ENCODE data around the gene STAP2. TPM values are rescaled to one million over a fixed set of nuclear protein-coding genes. Genes with fewer than 3 reads are reported as not detected.

The STAP2 gene
- total and polyA plus RNA-seq, 9 of the 15 experiments (the other 6 are each of a cell fraction or from before 2014, with no cell fraction given), result 1.2 to 9.8 (median 4.5) TPM

DNA sequence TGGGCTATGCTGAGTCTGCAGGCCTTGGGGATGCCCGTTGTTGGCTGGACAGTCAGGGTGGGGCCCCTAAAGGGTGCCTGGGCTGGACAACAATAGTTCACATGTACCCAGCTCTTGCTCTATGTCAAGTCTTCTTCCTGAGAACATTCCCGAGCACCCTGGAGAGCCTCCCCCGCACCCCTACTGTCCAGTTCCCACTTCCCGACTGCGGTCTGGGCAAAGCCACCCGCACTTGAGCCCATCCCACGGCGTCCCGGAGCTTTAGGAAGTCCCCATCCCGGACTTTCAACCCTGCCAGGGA lies 3.6 kb upstream of the STAP2 start (continued):
- TF ChIP-seq, protein P1, sequence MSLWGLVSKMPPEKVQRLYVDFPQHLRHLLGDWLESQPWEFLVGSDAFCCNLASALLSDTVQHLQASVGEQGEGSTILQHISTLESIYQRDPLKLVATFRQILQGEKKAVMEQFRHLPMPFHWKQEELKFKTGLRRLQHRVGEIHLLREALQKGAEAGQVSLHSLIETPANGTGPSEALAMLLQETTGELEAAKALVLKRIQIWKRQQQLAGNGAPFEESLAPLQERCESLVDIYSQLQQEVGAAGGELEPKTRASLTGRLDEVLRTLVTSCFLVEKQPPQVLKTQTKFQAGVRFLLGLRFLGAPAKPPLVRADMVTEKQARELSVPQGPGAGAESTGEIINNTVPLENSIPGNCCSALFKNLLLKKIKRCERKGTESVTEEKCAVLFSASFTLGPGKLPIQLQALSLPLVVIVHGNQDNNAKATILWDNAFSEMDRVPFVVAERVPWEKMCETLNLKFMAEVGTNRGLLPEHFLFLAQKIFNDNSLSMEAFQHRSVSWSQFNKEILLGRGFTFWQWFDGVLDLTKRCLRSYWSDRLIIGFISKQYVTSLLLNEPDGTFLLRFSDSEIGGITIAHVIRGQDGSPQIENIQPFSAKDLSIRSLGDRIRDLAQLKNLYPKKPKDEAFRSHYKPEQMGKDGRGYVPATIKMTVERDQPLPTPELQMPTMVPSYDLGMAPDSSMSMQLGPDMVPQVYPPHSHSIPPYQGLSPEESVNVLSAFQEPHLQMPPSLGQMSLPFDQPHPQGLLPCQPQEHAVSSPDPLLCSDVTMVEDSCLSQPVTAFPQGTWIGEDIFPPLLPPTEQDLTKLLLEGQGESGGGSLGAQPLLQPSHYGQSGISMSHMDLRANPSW (CRISPR knock-in tag; IDR thresholded peaks at IDR 0.05), result no peak
- TF ChIP-seq POLR2H (tag; IDR thresholded peaks at IDR 0.05; ENCODE audit: low read depth) (no peak), HNRNPL (IDR thresholded peaks at IDR 0.05; ENCODE audit: low read depth, low read length) (no peak), L3MBTL2 (IDR thresholded peaks at IDR 0.05) (no peak), SAFB (IDR thresholded peaks at IDR 0.05; ENCODE audit: borderline replicate concordance, low read depth, low read length) (no peak), PTBP1 (IDR thresholded peaks at IDR 0.05; ENCODE audit: low read depth, low read length) (no peak), HDAC2 (IDR thresholded peaks at IDR 0.05) (peak; percentile 36; the same call in 1 of the 2 replicates), GTF2E2 (tag; IDR thresholded peaks at IDR 0.05) (no peak), ZBTB34 (CRISPR knock-in tag; IDR thresholded peaks at IDR 0.05) (no peak), HBP1 (CRISPR knock-in tag; IDR thresholded peaks at IDR 0.05) (no peak), ARID1B (IDR thresholded peaks at IDR 0.05) (peak; percentile 41), HNRNPLL (IDR thresholded peaks at IDR 0.05; ENCODE audit: low read depth, low read length, poor library complexity, severe bottlenecking) (no peak), BCOR (IDR thresholded peaks at IDR 0.05) (no peak; the same call in 1 of the 2 replicates)
- TF ChIP-seq, protein P2, sequence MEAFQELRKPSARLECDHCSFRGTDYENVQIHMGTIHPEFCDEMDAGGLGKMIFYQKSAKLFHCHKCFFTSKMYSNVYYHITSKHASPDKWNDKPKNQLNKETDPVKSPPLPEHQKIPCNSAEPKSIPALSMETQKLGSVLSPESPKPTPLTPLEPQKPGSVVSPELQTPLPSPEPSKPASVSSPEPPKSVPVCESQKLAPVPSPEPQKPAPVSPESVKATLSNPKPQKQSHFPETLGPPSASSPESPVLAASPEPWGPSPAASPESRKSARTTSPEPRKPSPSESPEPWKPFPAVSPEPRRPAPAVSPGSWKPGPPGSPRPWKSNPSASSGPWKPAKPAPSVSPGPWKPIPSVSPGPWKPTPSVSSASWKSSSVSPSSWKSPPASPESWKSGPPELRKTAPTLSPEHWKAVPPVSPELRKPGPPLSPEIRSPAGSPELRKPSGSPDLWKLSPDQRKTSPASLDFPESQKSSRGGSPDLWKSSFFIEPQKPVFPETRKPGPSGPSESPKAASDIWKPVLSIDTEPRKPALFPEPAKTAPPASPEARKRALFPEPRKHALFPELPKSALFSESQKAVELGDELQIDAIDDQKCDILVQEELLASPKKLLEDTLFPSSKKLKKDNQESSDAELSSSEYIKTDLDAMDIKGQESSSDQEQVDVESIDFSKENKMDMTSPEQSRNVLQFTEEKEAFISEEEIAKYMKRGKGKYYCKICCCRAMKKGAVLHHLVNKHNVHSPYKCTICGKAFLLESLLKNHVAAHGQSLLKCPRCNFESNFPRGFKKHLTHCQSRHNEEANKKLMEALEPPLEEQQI (IDR thresholded peaks at IDR 0.05), result no peak
